ENCODE data around the gene LENG8. TPM values are rescaled to one million over a fixed set of nuclear protein-coding genes. Genes with fewer than 3 reads are reported as not detected.
"Not testable (repeated sequence)": the region's sequence is repeated elsewhere in the genome, so short reads cannot be mapped to it uniquely, and the experiment has no call there.

Gene LENG8
- total RNA-seq, 2 experiments from 2014 or later = 191 to 282 TPM

GRCh38 chr19:54462047-54462654 lies 13.2 kb downstream of the LENG8 start:
- CTCF ChIA-PET = interaction anchor here (1.1 to 1.9 kb wide), 2 partner anchors 12 to 13 kb away, joined by 4 to 5 read pairs; partner anchors contain the start of gene LENG8
- peak overlapping the region; percentile 67 for H3K4me3 Mint-ChIP-seq
- H3K27me3 Mint-ChIP-seq = peaks cover 4% of the 10 kb centered on the region
- no peak for DNase-seq
- peaks cover 30% of the 10 kb centered on the region for H3K36me3 Mint-ChIP-seq
- peak overlapping the region; percentile 83 for H3K27ac Mint-ChIP-seq
- H3K4me1 Mint-ChIP-seq = peaks cover 22% of the 10 kb centered on the region
- no peak for ATAC-seq
- no peaks in the 10 kb centered on the region for H3K9me3 Mint-ChIP-seq (ENCODE audit: low read depth)

GRCh38 chr19:54462655-54463530 lies 13.9 kb downstream of the LENG8 start:
- H3K4me1 Mint-ChIP-seq = peaks cover 22% of the 10 kb centered on the region
- DNase-seq = peak; percentile 80
- peak; percentile 21 for ATAC-seq
- H3K27me3 Mint-ChIP-seq = peaks cover 4% of the 10 kb centered on the region
- H3K27ac Mint-ChIP-seq = peak overlapping the region; percentile 87
- CTCF ChIA-PET = interaction anchor here (0.8 to 1.9 kb wide), 6 partner anchors 13 to 303 kb away, joined by 3 to 8 read pairs (median 4); partner anchors contain the start of gene LENG8
- peaks cover 27% of the 10 kb centered on the region for H3K36me3 Mint-ChIP-seq
- H3K9me3 Mint-ChIP-seq (ENCODE audit: low read depth) = no peaks in the 10 kb centered on the region
- peak overlapping the region; percentile 76 for H3K4me3 Mint-ChIP-seq

GRCh38 chr19:54463531-54464043 lies 14.6 kb downstream of the LENG8 start, which contains the start of gene LENG9:
TSS of gene LENG9 (minus strand) at chr19:54463778. CDS start at chr19:54463526, 252 bp downstream.
- H3K36me3 Mint-ChIP-seq = peaks cover 20% of the 10 kb centered on the region
- CTCF ChIA-PET = interaction anchor here (0.8 to 1.5 kb wide), 4 partner anchors 15 to 303 kb away, joined by 3 to 8 read pairs (median 4); partner anchors contain the start of gene LENG8
- peaks cover 10% of the 10 kb centered on the region for H3K27me3 Mint-ChIP-seq
- peak within 1 kb of the TSS; percentile 87 for H3K27ac Mint-ChIP-seq
- H3K9me3 Mint-ChIP-seq (ENCODE audit: low read depth) = no peaks in the 10 kb centered on the region
- ATAC-seq (peak; percentile 73), DNase-seq (peak; percentile 99)
- peak within 1 kb of the TSS; percentile 76 for H3K4me3 Mint-ChIP-seq
- peaks cover 22% of the 10 kb centered on the region for H3K4me1 Mint-ChIP-seq

GRCh38 chr19:54464044-54464629 lies 15.1 kb downstream of the LENG8 start:
- CTCF ChIA-PET = interaction anchor here (0.8 to 1.5 kb wide), 5 partner anchors 14 to 304 kb away, joined by 3 to 8 read pairs (median 4); partner anchors contain the start of gene LENG8
- peak; percentile 65 for ATAC-seq
- Mint-ChIP-seq H3K9me3 (ENCODE audit: low read depth) (no peaks in the 10 kb centered on the region), H3K4me1 (peaks cover 22% of the 10 kb centered on the region), H3K27me3 (peaks cover 15% of the 10 kb centered on the region), H3K27ac (peak overlapping the region; percentile 87), H3K4me3 (peak overlapping the region; percentile 76), H3K36me3 (peaks cover 15% of the 10 kb centered on the region)
- peak; percentile 97 for DNase-seq

GRCh38 chr19:54464630-54465425 lies 15.8 kb downstream of the LENG8 start:
- no peaks in the 10 kb centered on the region for H3K9me3 Mint-ChIP-seq (ENCODE audit: low read depth)
- peak; percentile 94 for DNase-seq
- peaks cover 11% of the 10 kb centered on the region for H3K36me3 Mint-ChIP-seq
- H3K4me3 Mint-ChIP-seq = peak overlapping the region; percentile 76
- CTCF ChIA-PET = interaction anchor here (1.0 kb wide), 1 partner anchor 17 kb away, joined by 4 read pairs; no protein-coding TSS in a partner anchor
- H3K27me3 Mint-ChIP-seq = peaks cover 21% of the 10 kb centered on the region
- ATAC-seq = peak; percentile 55
- peaks cover 18% of the 10 kb centered on the region for H3K4me1 Mint-ChIP-seq
- peak overlapping the region; percentile 87 for H3K27ac Mint-ChIP-seq

GRCh38 chr19:54465426-54466109 lies 16.6 kb downstream of the LENG8 start:
- no peaks in the 10 kb centered on the region for H3K9me3 Mint-ChIP-seq (ENCODE audit: low read depth)
- H3K27me3 Mint-ChIP-seq = peaks cover 29% of the 10 kb centered on the region
- peak overlapping the region; percentile 22 for H3K4me3 Mint-ChIP-seq
- ATAC-seq (no peak), DNase-seq (no peak)
- H3K27ac Mint-ChIP-seq = no peak overlapping the region
- peaks cover 18% of the 10 kb centered on the region for H3K4me1 Mint-ChIP-seq
- peaks cover 11% of the 10 kb centered on the region for H3K36me3 Mint-ChIP-seq
- CTCF ChIA-PET = interaction anchor here (1.0 kb wide), 2 partner anchors 13 to 16 kb away, joined by 4 read pairs; no protein-coding TSS in a partner anchor

GRCh38 chr19:54466110-54466480 lies 17.1 kb downstream of the LENG8 start:
- not testable (repeated sequence) for H3K36me3 Mint-ChIP-seq; DNase-seq; H3K9me3 Mint-ChIP-seq (ENCODE audit: low read depth); ATAC-seq; H3K27ac Mint-ChIP-seq
- peaks cover 33% of the 10 kb centered on the region for H3K27me3 Mint-ChIP-seq
- CTCF ChIA-PET = interaction anchor here (1.0 kb wide), 1 partner anchor 13 kb away, joined by 4 read pairs; no protein-coding TSS in a partner anchor
- peaks cover 21% of the 10 kb centered on the region for H3K4me1 Mint-ChIP-seq
- H3K4me3 Mint-ChIP-seq = peak overlapping the region; percentile 22

GRCh38 chr19:54469496-54469934 lies 20.5 kb downstream of the LENG8 start:
- Mint-ChIP-seq H3K36me3 (no peaks in the 10 kb centered on the region), H3K27ac (no peak overlapping the region), H3K9me3 (ENCODE audit: low read depth) (no peaks in the 10 kb centered on the region), H3K27me3 (peaks cover 47% of the 10 kb centered on the region), H3K4me3 (no peak overlapping the region), H3K4me1 (peaks cover 4% of the 10 kb centered on the region)
- CTCF ChIA-PET = interaction anchor here (2.0 kb wide), 1 partner anchor 10 kb away, joined by 7 read pairs; no protein-coding TSS in a partner anchor
- DNase-seq (no peak), ATAC-seq (no peak)

- Mint-ChIP-seq H3K27ac (no peak overlapping the region), H3K4me1 (peaks cover 4% of the 10 kb centered on the region), H3K9me3 (ENCODE audit: low read depth) (no peaks in the 10 kb centered on the region), H3K36me3 (no peaks in the 10 kb centered on the region), H3K27me3 (peaks cover 47% of the 10 kb centered on the region), H3K4me3 (no peak overlapping the region)
- DNase-seq (no peak), ATAC-seq (no peak)
- CTCF ChIA-PET = interaction anchor here (2.0 kb wide), 1 partner anchor 9 kb away, joined by 7 read pairs; no protein-coding TSS in a partner anchor
Observed at GRCh38 chr19:54470276-54470887, 21.4 kb downstream of the LENG8 start.

GRCh38 chr19:54470991-54471782 lies 22.2 kb downstream of the LENG8 start:
- peaks cover 43% of the 10 kb centered on the region for H3K27me3 Mint-ChIP-seq
- CTCF ChIA-PET = no interaction called here
- DNase-seq = no peak

More at GRCh38 chr19:54470991-54471782, 22.2 kb downstream of the LENG8 start:
- Mint-ChIP-seq H3K4me1 (peaks cover 4% of the 10 kb centered on the region), H3K4me3 (no peak overlapping the region), H3K9me3 (ENCODE audit: low read depth) (no peaks in the 10 kb centered on the region), H3K27ac (no peak overlapping the region), H3K36me3 (no peaks in the 10 kb centered on the region)
- ATAC-seq = peak; percentile 47
